ENCODE measurements around the gene CELF1.

GRCh38 chr11:47511917-47512316 lies 41.0 kb downstream of the CELF1 start:
- no peak for TF ChIP-seq POLR2AphosphoS5 (IDR thresholded peaks at IDR 0.05; ENCODE audit: control insufficient read depth, insufficient read depth, low read depth, low read length)
- no peak for TF ChIP-seq IRF2 (CRISPR knock-in tag; IDR thresholded peaks at IDR 0.05)
- TF ChIP-seq BRD9 (IDR thresholded peaks at IDR 0.05; ENCODE audit: low read depth, partially characterized antibody) = no peak
- TF ChIP-seq KAT2B (IDR thresholded peaks at IDR 0.05; ENCODE audit: low read depth, low read length) = no peak
- no peak for TF ChIP-seq THRA (IDR thresholded peaks at IDR 0.05)
- no peak for TF ChIP-seq RAD21 (CRISPR knock-in tag; conservative IDR thresholded peaks at IDR 0.05 in 1 of 2, IDR thresholded peaks at IDR 0.05 in 1 of 2)
- no peak for TF ChIP-seq POLR2A (conservative IDR thresholded peaks at IDR 0.05)
- TF ChIP-seq SOX6 (IDR thresholded peaks at IDR 0.05) = no peak
- TF ChIP-seq CTCF (IDR thresholded peaks at IDR 0.05 in 2 of 3, conservative IDR thresholded peaks at IDR 0.05 in 1 of 3; ENCODE audit: insufficient read depth in 2 of 3, low read depth in 1 of 3, low read length in 3 of 3) = no peak
